Chondrocyte (in vitro differentiated cells): Measurements from ENCODE around the gene PIEZO2. TPM values are rescaled to one million over a fixed set of nuclear protein-coding genes. Genes with fewer than 3 reads are reported as not detected.

Source experiments
- DNase-seq: peaks from one replicate; pipeline ENCODE4 v3.0.0; 2021; ENCODE audit warnings: mixed read lengths, low spot score
- H3K27ac Mint-ChIP-seq: one replicate; pipeline ENCODE4 v1.8.0; 2021; ENCODE audit warnings: mild to moderate bottlenecking, moderate library complexity, mixed read lengths; ENCODE audit not compliant: unreplicated experiment
- H3K27me3 Mint-ChIP-seq: 2 replicates; pipeline ENCODE4 v1.8.0; 2021; ENCODE audit warnings: low read depth, mixed read lengths
- H3K36me3 Mint-ChIP-seq: 2 replicates; pipeline ENCODE4 v1.8.0; 2021; ENCODE audit warnings: low read depth, mixed read lengths
- H3K4me1 Mint-ChIP-seq: 2 replicates; pipeline ENCODE4 v1.8.0; 2021; ENCODE audit warnings: low read depth, mild to moderate bottlenecking, mixed read lengths
- H3K4me3 Mint-ChIP-seq: one replicate; pipeline ENCODE4 v1.8.0; 2021; ENCODE audit warnings: mild to moderate bottlenecking, moderate library complexity, mixed read lengths; ENCODE audit not compliant: unreplicated experiment
- H3K9me3 Mint-ChIP-seq: 2 replicates; pipeline ENCODE4 v1.8.0; 2021; ENCODE audit warnings: low read depth, mixed read lengths
- CTCF ChIP-seq: fragments of 200-600 bp; sonication (generic); IDR thresholded peaks from 2 replicates; pipeline ENCODE4 v1.5.0; 2021; ENCODE audit warnings: antibody characterized with exemption, mild to moderate bottlenecking, moderate library complexity
- total RNA-seq: library from RNA; stranded (reverse); gene quantifications from 3 replicates; pipeline ENCODE4 v1.2.1, GENCODE V29; 2021

Gene PIEZO2
- total RNA-seq, 1 donor from 2014 or later, result 142 TPM

GRCh38 chr18:10995550-10995949, 153.8 kb downstream of the PIEZO2 start:
- no peak overlapping the region for H3K27ac Mint-ChIP-seq
- peaks cover 3% of the 10 kb centered on the region for H3K4me1 Mint-ChIP-seq
- peaks cover 18% of the 10 kb centered on the region for H3K36me3 Mint-ChIP-seq
- TF ChIP-seq CTCF, result no peak
- peaks cover 35% of the 10 kb centered on the region for H3K9me3 Mint-ChIP-seq
- H3K27me3 Mint-ChIP-seq, result no peaks in the 10 kb centered on the region
- no peak for DNase-seq
- no peak overlapping the region for H3K4me3 Mint-ChIP-seq

- no peak for DNase-seq
- Mint-ChIP-seq H3K9me3 (peaks cover 54% of the 10 kb centered on the region), H3K36me3 (peaks cover 25% of the 10 kb centered on the region), H3K27ac (no peak overlapping the region), H3K27me3 (no peaks in the 10 kb centered on the region), H3K4me1 (peaks cover 8% of the 10 kb centered on the region), H3K4me3 (no peak overlapping the region)
- TF ChIP-seq CTCF, result no peak
Observed at GRCh38 chr18:10989486-10989885, 159.9 kb downstream of the PIEZO2 start.

GRCh38 chr18:10985689-10986088, 163.7 kb downstream of the PIEZO2 start:
- no peak for TF ChIP-seq CTCF
- Mint-ChIP-seq H3K36me3 (peaks cover 27% of the 10 kb centered on the region), H3K27ac (no peak overlapping the region), H3K27me3 (no peaks in the 10 kb centered on the region), H3K4me3 (no peak overlapping the region), H3K9me3 (peaks cover 52% of the 10 kb centered on the region), H3K4me1 (peaks cover 15% of the 10 kb centered on the region)
- no peak for DNase-seq

- TF ChIP-seq CTCF, result no peak
- Mint-ChIP-seq H3K36me3 (peaks cover 6% of the 10 kb centered on the region), H3K27me3 (no peaks in the 10 kb centered on the region), H3K4me1 (peaks cover 39% of the 10 kb centered on the region), H3K9me3 (peaks cover 13% of the 10 kb centered on the region), H3K4me3 (no peak overlapping the region), H3K27ac (no peak overlapping the region)
- no peak for DNase-seq
Observed at GRCh38 chr18:10979411-10979810, 170.0 kb downstream of the PIEZO2 start.

- Mint-ChIP-seq H3K9me3 (peaks cover 5% of the 10 kb centered on the region), H3K4me3 (no peak overlapping the region)
Observed at GRCh38 chr18:10977042-10977441, 172.3 kb downstream of the PIEZO2 start.

More at GRCh38 chr18:10977042-10977441, 172.3 kb downstream of the PIEZO2 start:
- no peak for DNase-seq
- Mint-ChIP-seq H3K36me3 (peaks cover 9% of the 10 kb centered on the region), H3K27me3 (no peaks in the 10 kb centered on the region), H3K4me1 (peaks cover 42% of the 10 kb centered on the region), H3K27ac (no peak overlapping the region)
- no peak for TF ChIP-seq CTCF
